ENCODE data around the gene PAFAH1B2. TPM values are rescaled to one million over a fixed set of nuclear protein-coding genes. Genes with fewer than 3 reads are reported as not detected.

The PAFAH1B2 gene
- total and polyA plus RNA-seq, 2 of the 8 experiments (the other 6 are each of a cell fraction or from before 2014, with no cell fraction given), result 38.2 to 161 TPM

- DNase-seq (ENCODE audit: low read depth in 1 of 2, low spot score in 2 of 2), result no peak
- H3K4me2 ChIP-seq (ENCODE audit: insufficient read depth in 1 of 2, low read depth in 2 of 2, low read length in 2 of 2), result no peak overlapping the region
- no peak overlapping the region for H3K4ac ChIP-seq (replicated peaks; ENCODE audit: insufficient read length, low read depth, low read length)
- no peak overlapping the region for H2BK15ac ChIP-seq (ENCODE audit: low read length)
- H2AK5ac ChIP-seq (ENCODE audit: low read depth, low read length), result no peak overlapping the region
- H3K23me2 ChIP-seq (ENCODE audit: low read depth, low read length), result no peaks in the 10 kb centered on the region
- CTCF ChIA-PET (ENCODE audit: partially characterized antibody), result interaction anchor here (1.9 to 25.0 kb wide), 5 partner anchors 7 to 38 kb away, joined by 9 to 449 read pairs (median 41); partner anchors contain the start of genes PCSK7, SIDT2 and TAGLN
- H3K9ac ChIP-seq (replicated peaks in 1 of 4; ENCODE audit: extremely low read depth in 1 of 4, low read depth in 3 of 4, low read length in 3 of 4), result no peak overlapping the region
- no peak overlapping the region for H3K27ac ChIP-seq (ENCODE audit: low read depth, low read length)
- no peak overlapping the region for H3K4me3 ChIP-seq (ENCODE audit: extremely low read depth in 1 of 4, insufficient read depth in 2 of 4, low read depth in 3 of 4, low read length in 4 of 4)
- no peaks in the 10 kb centered on the region for H3K79me1 ChIP-seq (ENCODE audit: low read depth, low read length)
- no peaks in the 10 kb centered on the region for H3K27me3 ChIP-seq (replicated peaks in 1 of 4; ENCODE audit: control insufficient read depth in 3 of 4, extremely low read depth in 1 of 4, insufficient read depth in 3 of 4, low read length in 3 of 4)
- H3K9me3 ChIP-seq (ENCODE audit: insufficient read depth in 2 of 2, low read depth in 1 of 2, low read length in 1 of 2), result no peaks in the 10 kb centered on the region
- H2BK5ac ChIP-seq (ENCODE audit: low read depth, low read length), result no peak overlapping the region
- 87% methylated on average over 8 of the region's 8 CpGs; no CpG with 5 or more reads in 1 of the 2 experiments for WGBS, 2 experiments (ENCODE audit: extremely low coverage in 1 of 2, insufficient coverage in 1 of 2, insufficient read length in 1 of 2, insufficient replicate concordance in 2 of 2, low coverage in 1 of 2, low lambda C conversion rate in 2 of 2, missing lambda C conversion rate in 1 of 2)
- no peak overlapping the region for H2AFZ ChIP-seq (ENCODE audit: low read length)
- H3K18ac ChIP-seq (ENCODE audit: extremely low read depth, low read length), result no peak overlapping the region
- no peaks in the 10 kb centered on the region for H3K4me1 ChIP-seq (replicated peaks in 1 of 4; ENCODE audit: control insufficient read depth in 3 of 4, insufficient read depth in 4 of 4, low read length in 3 of 4)
- no peak overlapping the region for H2BK20ac ChIP-seq (ENCODE audit: low read length)
- no peak overlapping the region for H2BK12ac ChIP-seq (ENCODE audit: low read depth, low read length)
- TF ChIP-seq TAF1 (IDR thresholded peaks at IDR 0.05; ENCODE audit: low read depth, low read length) (no peak), CBX8 (IDR thresholded peaks at IDR 0.05; ENCODE audit: borderline replicate concordance, low read depth, low read length) (no peak), NRF1 (IDR thresholded peaks at IDR 0.05; ENCODE audit: low read depth, low read length) (no peak), ASH2L (IDR thresholded peaks at IDR 0.05; ENCODE audit: low read length) (no peak), SIN3A (conservative IDR thresholded peaks at IDR 0.05 in 1 of 2, IDR thresholded peaks at IDR 0.05 in 1 of 2; ENCODE audit: low read depth in 1 of 2, low read length in 2 of 2) (no peak), SRF (IDR thresholded peaks at IDR 0.05; ENCODE audit: low read depth, low read length) (no peak), TBP (IDR thresholded peaks at IDR 0.05; ENCODE audit: low read depth, low read length) (no peak), SAP30 (IDR thresholded peaks at IDR 0.05; ENCODE audit: insufficient read depth, insufficient replicate concordance, low read length) (no peak)
- H3K56ac ChIP-seq (replicated peaks; ENCODE audit: insufficient read length, low read depth, low read length), result no peak overlapping the region
- H3K14ac ChIP-seq (ENCODE audit: insufficient read length), result no peak overlapping the region
- FAIRE-seq, result no peak
- peaks cover 9 to 38% (median 24%) of the 10 kb centered on the region in 4 experiments; a peak in 7 of 8 replicates for H3K36me3 ChIP-seq (ENCODE audit: control insufficient read depth in 2 of 4, insufficient read depth in 4 of 4, low read length in 3 of 4)
- peaks cover 0 to 1% of the 10 kb centered on the region in 2 experiments for H4K20me1 ChIP-seq (replicated peaks in 1 of 2; ENCODE audit: control insufficient read depth in 1 of 2, insufficient read depth in 2 of 2, low read length in 2 of 2)
- H4K91ac ChIP-seq (replicated peaks; ENCODE audit: insufficient read length, low read length), result no peak overlapping the region
- POLR2A ChIA-PET (ENCODE audit: partially characterized antibody), result interaction anchor here (0.7 to 4.0 kb wide), 5 partner anchors 8 to 25 kb away, joined by 3 to 15 read pairs (median 5); no protein-coding TSS in a partner anchor
- no peak overlapping the region for H4K8ac ChIP-seq (ENCODE audit: extremely low read depth, insufficient read depth, low read length)
- H4K5ac ChIP-seq (ENCODE audit: insufficient read length, low read depth, low read length), result no peak overlapping the region
- H3K79me2 ChIP-seq (ENCODE audit: control insufficient read depth in 1 of 2, insufficient read depth in 2 of 2, low read length in 2 of 2), result no peaks in the 10 kb centered on the region; a peak in 1 of 4 replicates
- H3K23ac ChIP-seq (ENCODE audit: insufficient read length), result no peak overlapping the region
- no peak overlapping the region for H2BK120ac ChIP-seq (replicated peaks; ENCODE audit: low read depth, low read length)
Observed at GRCh38 chr11:117219455-117219854, 75.4 kb downstream of the PAFAH1B2 start.

All from H1 (cell line).